PFSK-1 (cell line): ENCODE results near the gene PCNT.

Experiments used
- FOXP2 ChIP-seq: optimal IDR thresholded peaks from 2 replicates; pipeline ENCODE3; 2011; ENCODE audit warnings: borderline replicate concordance, control low read depth, inconsistent platforms; ENCODE audit not compliant: insufficient read depth; ENCODE audit errors: extremely low read length, extremely low read depth
- POLR2AphosphoS5 ChIP-seq: IDR thresholded peaks from 2 replicates; pipeline ENCODE4 v1.6.1; 2012; ENCODE audit warnings: low read depth, mild to moderate bottlenecking, control low read depth, low read length, moderate library complexity
- SIN3A ChIP-seq: IDR thresholded peaks from 2 replicates; pipeline ENCODE4 v1.6.1; 2012; ENCODE audit warnings: mild to moderate bottlenecking, low read length, moderate library complexity, borderline replicate concordance; ENCODE audit not compliant: insufficient read depth
- TAF1 ChIP-seq: IDR thresholded peaks from 2 replicates; pipeline ENCODE4 v1.6.1; 2012; ENCODE audit warnings: low read length, control low read depth, borderline replicate concordance; ENCODE audit not compliant: insufficient read depth
- TF ChIP-seq, protein P1 (sequence below), 2 experiments: IDR thresholded peaks; 2 replicates each; pipeline versions ENCODE4 v1.6.1 to v1.8.0; 2011 to 2012; ENCODE audit warnings: low read depth in 2 of 2, low read length in 2 of 2, control low read depth in 1 of 2, inconsistent platforms in 1 of 2, mild to moderate bottlenecking in 1 of 2, moderate library complexity in 1 of 2; ENCODE audit not compliant: insufficient read depth in 1 of 2

DNA sequence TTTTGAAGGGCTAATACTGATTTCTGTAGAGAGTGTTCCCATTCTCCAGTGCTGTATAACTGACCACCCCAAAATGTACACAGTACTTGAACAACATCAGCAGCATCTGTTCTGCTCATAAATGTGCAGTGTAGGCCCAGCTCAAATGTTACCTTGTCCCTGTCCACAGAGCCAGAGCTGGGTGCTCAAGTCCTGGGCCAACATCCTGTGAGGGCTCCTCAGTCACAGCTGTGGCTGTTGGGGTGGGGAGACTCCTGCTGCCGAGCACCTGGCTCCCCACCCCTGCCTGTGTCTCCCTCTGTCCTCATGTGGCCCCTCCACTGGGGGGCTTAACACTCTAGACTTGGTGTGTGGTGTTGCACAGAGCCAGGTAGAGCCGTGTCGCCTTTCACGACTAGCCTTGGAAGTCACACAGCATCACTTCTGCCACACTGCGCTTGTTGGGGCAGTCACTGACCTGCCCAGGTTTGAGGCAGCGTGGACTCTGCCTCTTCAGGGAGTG is 165.3 kb downstream of the PCNT start:
- no peak for TF ChIP-seq POLR2AphosphoS5
- TF ChIP-seq TAF1 = no peak
- TF ChIP-seq, protein P1, sequence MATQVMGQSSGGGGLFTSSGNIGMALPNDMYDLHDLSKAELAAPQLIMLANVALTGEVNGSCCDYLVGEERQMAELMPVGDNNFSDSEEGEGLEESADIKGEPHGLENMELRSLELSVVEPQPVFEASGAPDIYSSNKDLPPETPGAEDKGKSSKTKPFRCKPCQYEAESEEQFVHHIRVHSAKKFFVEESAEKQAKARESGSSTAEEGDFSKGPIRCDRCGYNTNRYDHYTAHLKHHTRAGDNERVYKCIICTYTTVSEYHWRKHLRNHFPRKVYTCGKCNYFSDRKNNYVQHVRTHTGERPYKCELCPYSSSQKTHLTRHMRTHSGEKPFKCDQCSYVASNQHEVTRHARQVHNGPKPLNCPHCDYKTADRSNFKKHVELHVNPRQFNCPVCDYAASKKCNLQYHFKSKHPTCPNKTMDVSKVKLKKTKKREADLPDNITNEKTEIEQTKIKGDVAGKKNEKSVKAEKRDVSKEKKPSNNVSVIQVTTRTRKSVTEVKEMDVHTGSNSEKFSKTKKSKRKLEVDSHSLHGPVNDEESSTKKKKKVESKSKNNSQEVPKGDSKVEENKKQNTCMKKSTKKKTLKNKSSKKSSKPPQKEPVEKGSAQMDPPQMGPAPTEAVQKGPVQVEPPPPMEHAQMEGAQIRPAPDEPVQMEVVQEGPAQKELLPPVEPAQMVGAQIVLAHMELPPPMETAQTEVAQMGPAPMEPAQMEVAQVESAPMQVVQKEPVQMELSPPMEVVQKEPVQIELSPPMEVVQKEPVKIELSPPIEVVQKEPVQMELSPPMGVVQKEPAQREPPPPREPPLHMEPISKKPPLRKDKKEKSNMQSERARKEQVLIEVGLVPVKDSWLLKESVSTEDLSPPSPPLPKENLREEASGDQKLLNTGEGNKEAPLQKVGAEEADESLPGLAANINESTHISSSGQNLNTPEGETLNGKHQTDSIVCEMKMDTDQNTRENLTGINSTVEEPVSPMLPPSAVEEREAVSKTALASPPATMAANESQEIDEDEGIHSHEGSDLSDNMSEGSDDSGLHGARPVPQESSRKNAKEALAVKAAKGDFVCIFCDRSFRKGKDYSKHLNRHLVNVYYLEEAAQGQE (IDR thresholded peaks at IDR 0.05; ENCODE audit: insufficient read depth in 1 of 2, low read depth in 2 of 2, low read length in 2 of 2) = no peak
- TF ChIP-seq SIN3A = no peak
- no peak for TF ChIP-seq FOXP2
